Measurements from ENCODE around the gene FOXR1. TPM values are rescaled to one million over a fixed set of nuclear protein-coding genes. Genes with fewer than 3 reads are reported as not detected.

FOXR1 gene
- total and polyA plus RNA-seq, 8 donors, result not detected

- peak in 1 of 2 donors; percentile 53 for DNase-seq
- Histone ChIP-seq H3K9me3 (no peaks in the 10 kb centered on the region), H3K36me3 (peaks cover 29 to 61% (median 55%) of the 10 kb centered on the region in 4 donors), H3K4me3 (peak overlapping the region in 1 of 4 donors; percentile 13), H3K4me1 (peaks cover 28 to 83% (median 71%) of the 10 kb centered on the region in 4 donors), H3K27ac (no peak overlapping the region), H3K27me3 (no peaks in the 10 kb centered on the region)
- TF ChIP-seq POLR2AphosphoS5 (IDR thresholded peaks at IDR 0.05), result no peak
- TF ChIP-seq EP300 (IDR thresholded peaks at IDR 0.05), result no peak
- TF ChIP-seq POLR2A (IDR thresholded peaks at IDR 0.05), result no peak
- no peak for TF ChIP-seq CTCF (IDR thresholded peaks at IDR 0.05)
- intact Hi-C loops (cut with DNase I; ENCODE audit: low total_unique reads), result no loop called here
- WGBS, 5 donors, result 79 to 100% (median 83%) methylated on average over 2 of the region's 2 CpGs
Measured at GRCh38 chr11:119026970-119027369, 55.4 kb downstream of the FOXR1 start.

GRCh38 chr11:119027561-119028345 lies 56.2 kb downstream of the FOXR1 start:
- peaks cover 23 to 53% (median 48%) of the 10 kb centered on the region in 4 donors for H3K36me3 ChIP-seq
- peak overlapping the region in 1 of 4 donors; percentile 85 for H3K4me3 ChIP-seq
- H3K27me3 ChIP-seq, result no peaks in the 10 kb centered on the region
- H3K4me1 ChIP-seq, result peaks cover 28 to 76% (median 65%) of the 10 kb centered on the region in 4 donors
- no peak for DNase-seq
- H3K27ac ChIP-seq, result no peak overlapping the region
- H3K9me3 ChIP-seq, result no peaks in the 10 kb centered on the region
- intact Hi-C loops (cut with DNase I; ENCODE audit: low total_unique reads), result no loop called here
- no peak for TF ChIP-seq POLR2A (IDR thresholded peaks at IDR 0.05)
- TF ChIP-seq POLR2AphosphoS5 (IDR thresholded peaks at IDR 0.05), result no peak
- TF ChIP-seq CTCF (IDR thresholded peaks at IDR 0.05), result no peak
- no peak for TF ChIP-seq EP300 (IDR thresholded peaks at IDR 0.05)
- WGBS, 5 donors, result 87 to 98% (median 92%) methylated on average over 5 to 9 of the region's 9 CpGs

GRCh38 chr11:119028346-119029068 lies 56.9 kb downstream of the FOXR1 start:
- no peak for DNase-seq
- Histone ChIP-seq H3K27ac (peak overlapping the region in 4 of 5 donors; percentile 89 to 93 (median 92)), H3K27me3 (no peaks in the 10 kb centered on the region), H3K4me3 (peak overlapping the region in 2 of 4 donors; percentile 12 to 85), H3K9me3 (no peaks in the 10 kb centered on the region), H3K4me1 (peaks cover 28 to 69% (median 63%) of the 10 kb centered on the region in 4 donors), H3K36me3 (peaks cover 16 to 45% (median 41%) of the 10 kb centered on the region in 4 donors)
- no peak for TF ChIP-seq EP300 (IDR thresholded peaks at IDR 0.05)
- TF ChIP-seq POLR2A (IDR thresholded peaks at IDR 0.05), result no peak
- TF ChIP-seq POLR2AphosphoS5 (IDR thresholded peaks at IDR 0.05), result no peak
- TF ChIP-seq CTCF (IDR thresholded peaks at IDR 0.05), result no peak
- 35 to 64% (median 41%) methylated on average over 8 to 9 of the region's 9 CpGs for WGBS, 5 donors
- intact Hi-C loops (cut with DNase I; ENCODE audit: low total_unique reads), result no loop called here

GRCh38 chr11:119029069-119029339 lies 57.4 kb downstream of the FOXR1 start:
- Histone ChIP-seq H3K4me3 (peak overlapping the region in 3 of 4 donors; percentile 12 to 85 (median 60)), H3K27ac (peak overlapping the region; percentile 79 to 93 (median 92)), H3K36me3 (peaks cover 14 to 40% (median 36%) of the 10 kb centered on the region in 4 donors), H3K4me1 (peaks cover 28 to 64% (median 59%) of the 10 kb centered on the region in 4 donors), H3K27me3 (no peaks in the 10 kb centered on the region), H3K9me3 (no peaks in the 10 kb centered on the region)
- no peak for DNase-seq
- TF ChIP-seq POLR2AphosphoS5 (IDR thresholded peaks at IDR 0.05) (no peak), POLR2A (IDR thresholded peaks at IDR 0.05) (no peak), CTCF (IDR thresholded peaks at IDR 0.05) (no peak), EP300 (IDR thresholded peaks at IDR 0.05) (no peak)
- intact Hi-C loops (cut with DNase I; ENCODE audit: low total_unique reads), result no loop called here
- 62 to 95% (median 68%) methylated on average over 1 of the region's 1 CpG for WGBS, 5 donors

All from stomach (tissue), 9 donors.